GM18951 (cell line): ENCODE measurements around the gene GFRA1.

Experiments
- POLR2A ChIP-seq: IDR thresholded peaks from 4 replicates; pipeline ENCODE4 v1.6.1; 2011; ENCODE audit warnings: mild to moderate bottlenecking; ENCODE audit not compliant: insufficient read length, insufficient read depth; ENCODE audit errors: extremely low read depth
- in situ Hi-C: fragments of 300-500 bp; cut with MboI; formaldehyde crosslinking; loops from one replicate; pipeline ENCODE4 v1.12.0; 2022; ENCODE audit warnings: low sequenced_read_pairs, mixed read lengths, inconsistent platforms; ENCODE audit not compliant: unreplicated experiment

GFRA1 gene

DNA sequence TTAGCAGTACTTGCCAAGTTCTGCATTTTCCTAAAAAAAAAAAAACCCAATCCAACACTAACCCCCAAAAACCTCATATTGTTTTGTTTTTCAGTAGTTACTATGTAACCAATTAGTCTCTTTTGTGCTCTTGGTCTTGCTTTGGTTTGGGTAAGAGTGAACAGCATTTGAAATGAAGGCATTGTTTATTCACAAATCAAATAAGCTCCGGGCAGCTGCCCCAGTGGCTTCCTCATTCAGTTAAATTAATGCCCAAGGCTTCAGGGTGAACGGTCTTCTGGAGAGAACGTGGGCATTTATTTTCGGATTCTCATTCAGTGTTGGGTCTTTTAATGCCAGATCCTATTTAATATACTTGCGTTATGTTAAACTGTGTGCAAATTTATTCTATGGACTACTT, 108.7 kb downstream of the GFRA1 start:
- in situ Hi-C loops = no loop called here
- TF ChIP-seq POLR2A = no peak

DNA sequence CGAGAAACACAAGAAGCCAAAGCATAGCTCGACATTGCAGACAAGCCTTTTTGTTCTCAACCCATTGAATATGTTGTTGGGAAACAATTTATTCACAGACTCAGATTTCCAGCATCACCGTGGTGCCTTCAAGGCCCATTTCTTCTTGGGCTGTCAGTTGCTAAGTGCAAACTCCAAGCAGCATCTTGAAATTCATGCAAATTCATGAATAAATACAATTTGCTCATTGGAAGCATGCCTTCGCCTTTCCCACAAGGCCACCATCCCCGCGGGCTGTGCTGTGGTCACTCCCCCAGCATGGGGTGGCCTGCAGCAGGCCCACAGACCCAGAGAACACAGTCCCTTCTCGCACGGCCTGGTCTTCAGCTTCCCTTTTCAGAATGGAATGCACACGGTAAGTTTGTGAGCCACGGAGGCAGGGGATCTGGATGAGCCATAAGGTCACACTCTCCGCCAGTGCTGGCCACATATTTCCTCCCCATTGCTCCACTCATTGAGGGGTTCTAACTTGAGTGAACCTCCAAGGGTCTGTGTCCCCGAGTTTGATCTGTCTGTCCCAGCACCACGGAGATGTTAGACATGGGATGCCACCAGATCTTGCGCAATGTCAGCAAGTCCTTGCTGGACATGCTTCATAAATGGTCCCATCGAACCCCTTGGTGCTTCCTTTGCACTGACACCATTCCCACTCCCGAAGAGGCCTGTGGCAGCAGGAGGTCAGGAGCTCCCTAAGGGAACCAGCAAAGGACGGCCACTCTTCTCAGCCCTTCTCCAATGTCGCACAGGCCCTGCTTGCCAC, 109.5 kb downstream of the GFRA1 start:
- in situ Hi-C loops = no loop called here
- no peak for TF ChIP-seq POLR2A

DNA sequence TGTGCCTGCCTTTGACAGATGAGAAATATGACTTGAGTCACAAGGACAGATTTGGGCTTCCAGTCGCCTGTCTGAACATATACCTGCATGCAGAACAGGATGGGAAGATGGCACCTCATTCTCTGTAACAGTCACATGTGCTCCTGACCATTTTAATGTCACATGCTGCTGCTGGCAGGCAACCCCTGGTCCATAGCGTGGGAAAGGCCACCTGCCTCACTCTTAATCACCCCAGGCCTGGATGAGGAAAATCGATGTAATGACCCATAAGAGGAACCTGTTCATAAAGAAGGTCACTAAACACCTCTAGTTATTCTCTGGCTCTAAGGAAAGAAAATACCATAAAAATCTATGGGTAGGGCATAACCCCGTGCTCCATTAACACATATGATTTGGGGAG, 110.2 kb downstream of the GFRA1 start:
- in situ Hi-C loops = no loop called here
- no peak for TF ChIP-seq POLR2A

DNA sequence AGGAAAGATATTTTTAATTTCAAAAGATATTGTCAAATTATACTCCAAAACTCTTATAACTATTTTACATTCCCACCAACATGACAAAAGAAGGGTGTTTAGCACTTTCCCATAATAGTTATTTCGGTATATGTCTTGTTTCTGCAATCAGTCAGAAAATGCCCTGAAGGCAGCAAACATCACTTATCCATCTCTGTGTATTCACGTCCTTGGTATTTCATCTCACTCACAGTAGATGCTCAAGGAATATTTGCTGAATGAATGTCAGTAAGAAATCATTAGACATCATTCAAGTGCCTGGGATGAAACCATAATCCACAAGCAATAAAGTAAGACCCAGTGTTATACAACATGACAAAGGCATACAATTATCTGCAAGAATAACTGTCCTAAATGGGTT, 112.7 kb downstream of the GFRA1 start:
- in situ Hi-C loops = no loop called here
- TF ChIP-seq POLR2A = no peak

DNA sequence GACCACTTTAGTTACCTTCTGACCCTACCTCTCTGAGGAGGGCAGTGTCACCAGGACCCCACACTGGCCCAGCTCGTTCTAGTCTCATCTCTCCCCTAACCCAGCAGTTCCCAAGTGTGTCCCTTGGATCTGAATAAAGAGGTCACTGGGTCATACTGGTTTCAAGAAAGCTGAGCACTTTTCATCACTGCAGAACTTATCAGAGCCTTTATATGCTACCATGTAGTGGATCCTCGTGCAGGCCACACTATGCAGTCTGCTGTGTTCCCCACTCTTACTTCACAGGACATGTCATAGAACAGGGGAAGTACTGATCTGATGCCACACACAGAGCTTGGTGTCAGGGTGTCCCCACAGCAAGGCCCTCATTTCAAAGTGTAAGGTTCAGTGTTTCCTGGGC, 113.8 kb downstream of the GFRA1 start:
- no peak for TF ChIP-seq POLR2A
- in situ Hi-C loops = no loop called here

DNA sequence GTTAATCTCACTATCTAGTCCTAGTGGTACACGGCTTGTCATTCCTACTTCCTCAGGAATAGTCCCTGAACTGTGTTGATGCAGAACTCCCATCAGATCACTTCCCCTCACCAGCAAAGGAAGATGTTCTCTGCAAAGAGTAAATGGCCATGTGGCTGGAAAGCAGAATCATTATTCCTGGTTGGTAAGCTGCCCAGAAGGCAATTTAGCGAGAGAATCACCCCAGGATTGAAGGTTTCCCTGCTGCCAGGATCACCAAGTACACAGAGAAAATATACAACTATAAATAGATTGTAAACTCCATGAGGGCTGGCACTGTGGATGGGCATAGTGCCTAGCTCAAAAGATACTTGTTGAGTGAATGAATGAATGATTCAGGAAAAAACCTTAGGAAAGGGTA, 115.0 kb downstream of the GFRA1 start:
- no peak for TF ChIP-seq POLR2A
- in situ Hi-C loops = no loop called here

DNA sequence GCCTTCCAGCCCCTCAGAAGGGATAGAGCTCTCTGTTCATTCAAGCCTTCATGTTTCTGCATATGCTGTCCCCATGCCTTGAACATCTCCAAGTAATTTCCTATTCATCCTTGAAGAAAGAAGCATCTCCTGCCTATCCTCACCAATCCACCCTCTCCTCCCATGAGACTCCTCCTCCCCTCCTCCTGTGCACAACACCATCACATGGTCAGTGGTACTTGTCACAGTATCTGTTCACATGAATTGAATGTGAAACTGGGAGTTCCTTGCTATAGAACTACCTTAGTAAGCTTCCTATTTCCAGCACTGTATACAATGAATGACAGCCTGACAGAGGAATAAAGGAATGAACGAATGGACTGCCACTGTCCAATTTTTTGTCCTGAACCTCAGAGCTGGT, 115.5 kb downstream of the GFRA1 start:
- in situ Hi-C loops = no loop called here
- TF ChIP-seq POLR2A = no peak

DNA sequence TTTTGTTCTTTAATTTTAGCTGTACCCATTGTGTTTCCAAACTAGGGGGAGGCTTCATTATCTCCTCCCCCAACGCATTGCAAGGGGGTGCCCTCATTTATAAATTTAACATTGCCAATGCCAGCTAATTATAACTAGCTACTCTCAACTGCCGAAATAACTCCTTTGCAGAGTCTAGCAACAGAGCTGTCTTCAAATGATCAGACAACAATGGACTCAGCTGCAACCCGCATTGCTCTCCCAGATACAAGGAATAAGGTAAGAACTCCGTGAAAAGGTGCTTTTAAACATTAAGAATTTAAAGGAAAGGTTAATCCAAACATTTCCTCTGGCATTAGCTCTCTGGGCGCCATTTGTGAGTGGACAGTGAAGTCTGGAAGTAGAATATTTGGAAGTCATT, 116.2 kb downstream of the GFRA1 start:
- TF ChIP-seq POLR2A = no peak
- in situ Hi-C loops = no loop called here

DNA sequence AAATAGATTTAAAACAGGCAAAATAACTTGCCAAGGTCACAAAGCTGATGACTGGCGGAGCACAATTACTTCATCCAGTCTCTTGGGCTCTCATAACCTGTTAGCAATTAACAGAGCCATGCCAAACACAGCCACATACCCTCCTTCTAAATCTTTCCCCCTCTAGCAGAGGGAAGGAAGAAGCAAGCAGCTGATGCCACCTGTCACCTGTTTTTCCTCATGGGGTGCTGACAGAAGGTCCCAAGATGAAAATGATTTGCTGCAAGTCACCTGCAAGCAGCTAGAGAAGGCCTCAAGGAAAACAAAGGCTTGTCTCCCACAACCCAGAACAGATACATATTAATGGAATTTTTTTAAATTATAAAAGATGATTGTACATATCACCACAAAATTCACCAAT, 117.8 kb downstream of the GFRA1 start:
- no peak for TF ChIP-seq POLR2A
- in situ Hi-C loops = no loop called here

DNA sequence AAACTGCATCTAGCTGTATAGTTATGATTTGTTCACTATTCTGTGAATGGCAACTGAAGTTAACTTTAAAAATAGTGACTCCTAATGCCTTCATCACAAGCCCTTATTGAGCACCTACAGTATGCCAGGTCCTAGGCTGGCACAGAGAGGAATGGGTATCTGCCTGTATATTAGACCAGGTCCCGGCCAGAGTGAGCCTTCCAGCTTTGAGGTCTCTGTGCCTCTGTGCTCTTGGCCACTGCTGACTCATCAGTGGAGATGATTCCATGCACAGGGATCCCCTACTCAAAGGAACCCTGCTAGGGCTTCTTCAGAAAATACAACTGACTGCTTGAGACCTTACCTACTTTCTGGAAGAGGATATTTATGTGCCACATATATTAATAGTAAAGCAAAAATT, 118.4 kb downstream of the GFRA1 start:
- TF ChIP-seq POLR2A = no peak
- in situ Hi-C loops = no loop called here

DNA sequence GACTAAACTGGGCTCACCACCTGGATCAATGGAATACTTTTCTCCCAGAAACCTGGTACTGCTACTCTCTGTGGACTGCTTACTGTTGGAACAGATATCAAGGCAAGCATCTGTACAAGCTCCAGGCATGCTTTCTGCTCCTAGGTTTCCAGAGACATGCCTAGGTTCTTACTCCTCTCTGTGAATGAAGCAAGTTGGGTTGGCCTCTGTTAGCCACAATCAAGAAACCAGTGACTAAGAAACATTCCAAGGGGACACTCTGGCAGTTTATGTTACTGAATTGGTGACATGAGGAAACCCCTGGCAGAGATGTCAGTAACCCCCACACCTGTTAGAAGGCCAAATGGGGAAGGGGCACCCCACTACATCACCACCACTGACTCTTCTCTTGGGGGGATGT, 121.9 kb downstream of the GFRA1 start:
- no peak for TF ChIP-seq POLR2A
- in situ Hi-C loops = no loop called here

DNA sequence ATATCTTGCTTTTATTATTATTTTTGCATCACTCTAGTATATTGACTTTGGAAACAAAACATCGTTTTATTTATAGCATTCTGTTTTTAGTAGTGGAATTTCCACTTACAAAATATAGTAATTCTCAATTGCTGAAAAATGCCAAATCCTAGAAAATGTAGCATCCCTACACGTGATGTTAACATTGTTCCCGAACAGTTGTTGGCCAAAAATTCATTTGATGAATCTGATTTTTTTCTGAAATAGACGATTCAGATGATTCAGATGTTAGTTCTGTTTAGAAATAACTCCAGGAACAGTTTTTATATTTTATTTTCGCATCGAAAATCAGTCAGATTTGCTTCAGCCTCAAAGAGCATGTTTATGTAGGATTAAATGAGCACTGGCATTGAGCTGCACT, 122.4 kb downstream of the GFRA1 start:
- in situ Hi-C loops = no loop called here
- no peak for TF ChIP-seq POLR2A

DNA sequence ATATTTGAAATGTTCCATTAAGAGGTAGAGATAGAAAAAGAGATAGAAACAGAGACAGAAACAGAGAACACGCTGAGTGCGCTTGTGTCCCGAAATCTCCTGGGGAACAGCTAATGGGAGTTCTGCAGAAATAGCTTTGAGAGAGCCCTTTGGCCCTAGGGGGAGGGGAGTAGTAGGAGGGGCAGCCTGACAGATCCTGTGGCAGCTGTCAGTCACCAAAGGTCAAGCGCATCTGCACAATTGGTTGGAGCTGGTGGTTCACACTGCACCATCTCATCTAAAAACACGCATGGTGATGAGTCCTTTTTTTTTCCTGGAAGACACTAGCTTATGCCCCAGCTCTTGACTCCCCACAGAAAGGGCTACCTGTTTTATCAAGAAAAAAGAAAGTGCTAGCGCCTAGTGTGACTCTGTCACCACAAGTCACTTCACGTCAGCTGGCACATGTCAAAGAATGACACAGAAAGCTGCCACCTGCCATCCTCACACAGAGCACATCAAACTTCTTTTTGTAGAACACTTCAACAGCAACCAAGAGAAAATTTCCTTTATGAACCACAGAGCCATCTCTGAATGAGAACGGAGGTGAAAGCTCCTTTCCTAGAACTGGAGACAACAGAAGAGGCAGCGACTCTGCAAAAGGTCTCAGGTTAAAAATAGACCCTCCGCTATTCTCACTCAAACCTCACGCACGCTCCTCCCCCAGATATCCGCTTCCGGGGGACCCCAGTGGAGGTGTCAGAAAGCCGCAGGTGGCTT, 125.7 kb downstream of the GFRA1 start:
- in situ Hi-C loops = no loop called here
- TF ChIP-seq POLR2A = no peak
